Small intestine (tissue), 7 donors: ENCODE data around the gene RALA. TPM values are rescaled to one million over a fixed set of nuclear protein-coding genes. Genes with fewer than 3 reads are reported as not detected.

ENCODE experiments used
- DNase-seq, 2 donors: peaks; one replicate each; pipeline versions ENCODE4 v3.0.0 to v3.0.0-alpha.2; 2013
- FAIRE-seq: peaks from 2 replicates; lab custom pipeline; 2012; peaks lifted over from hg19 to GRCh38; lab: Jason Lieb, UNC
- H3K27ac ChIP-seq, 3 donors: one replicate each; pipeline ENCODE4 v1.5.1; 2013; ENCODE audit warnings: low read length in 2 of 3, mild to moderate bottlenecking in 2 of 3, control low read depth in 1 of 3, inconsistent platforms in 1 of 3, low read depth in 1 of 3, moderate library complexity in 1 of 3
- H3K27me3 ChIP-seq, 3 donors: one replicate each; pipeline ENCODE4 v1.6.1; 2013; ENCODE audit warnings: low read length in 3 of 3, inconsistent platforms in 1 of 3; ENCODE audit not compliant: control insufficient read depth in 3 of 3, insufficient read depth in 3 of 3
- H3K36me3 ChIP-seq, 3 donors: one replicate each; pipeline ENCODE4 v1.6.1; 2013; ENCODE audit warnings: low read length in 3 of 3, inconsistent platforms in 1 of 3, low read depth in 1 of 3, mild to moderate bottlenecking in 1 of 3, moderate library complexity in 1 of 3; ENCODE audit not compliant: control insufficient read depth in 3 of 3, insufficient read depth in 2 of 3
- H3K4me1 ChIP-seq, 3 donors: one replicate each; pipeline ENCODE4 v1.6.1; 2013; ENCODE audit warnings: low read length in 2 of 3, inconsistent platforms in 1 of 3, low read depth in 1 of 3, mild to moderate bottlenecking in 1 of 3, moderate library complexity in 1 of 3; ENCODE audit not compliant: control insufficient read depth in 3 of 3, insufficient read depth in 2 of 3
- H3K4me3 ChIP-seq, 3 donors: one replicate each; pipeline ENCODE4 v1.5.1; 2013; ENCODE audit warnings: low read length in 3 of 3, control low read depth in 1 of 3, inconsistent platforms in 1 of 3, low read depth in 1 of 3, mild to moderate bottlenecking in 1 of 3, moderate library complexity in 1 of 3
- H3K9me3 ChIP-seq, 2 donors: one replicate each; pipeline ENCODE4 v1.6.1; 2013; ENCODE audit warnings: low read depth in 1 of 2, low read length in 1 of 2; ENCODE audit not compliant: control insufficient read depth in 2 of 2, insufficient read depth in 1 of 2
- WGBS, 3 donors: extraction: QIAGEN DNeasy Blood & Tissue Kit; methylation state at CpG; one replicate each; pipeline ENCODE4 v1.1.7; 2013; 5-methylcytosine and 5-hydroxymethylcytosine counted together
- polyA plus RNA-seq, 4 donors: library from polyadenylated mRNA; stranded (reverse) in 3 of 4; unstranded in 1 of 4; fragments of 200-250 nt in 3 of 4; fragments of 120-200 nt in 1 of 4; gene quantifications; one replicate each; pipeline versions ENCODE4 v1.2.1 to v1.2.3, GENCODE V29; 2013
- donor health status: healthy with polysubstance abuse.
- donor health status: control.
- donor health status: control.
- donor health status: Bipolar disorder and iron deficiency.
- donor health status: healthy.

RALA gene
- polyA plus RNA-seq, 4 donors = 37.3 to 57.7 (median 49.7) TPM

DNA sequence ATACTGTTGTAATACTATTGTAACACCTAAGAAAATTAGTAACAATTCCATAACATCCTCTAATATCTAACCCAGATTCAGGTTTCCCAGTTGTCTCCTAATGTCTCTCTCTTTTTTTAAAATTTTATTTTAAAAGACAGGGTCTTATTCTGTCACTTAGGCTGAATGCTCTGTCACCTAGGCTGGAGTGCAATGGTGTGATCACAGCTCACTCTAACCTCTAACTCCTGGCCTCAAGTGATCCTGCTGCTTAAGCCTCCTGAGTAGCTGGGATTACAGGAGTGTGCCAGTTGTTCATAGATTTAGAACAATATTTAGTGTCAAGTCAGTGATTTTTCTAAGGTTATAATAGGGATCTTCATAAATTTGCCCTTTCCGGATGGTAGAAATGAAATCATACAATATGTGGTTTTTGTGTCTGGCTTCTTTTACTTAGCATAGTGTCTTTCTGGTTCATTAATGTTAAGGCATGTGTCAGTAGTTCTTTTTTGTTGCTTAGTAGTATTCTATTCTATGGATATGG is 14.7 kb downstream of the RALA start:
- DNase-seq (no peak), FAIRE-seq (no peak)
- Histone ChIP-seq H3K9me3 (no peaks in the 10 kb centered on the region), H3K4me1 (peaks cover 8 to 15% (median 9%) of the 10 kb centered on the region in 3 donors), H3K27ac (no peak overlapping the region), H3K27me3 (no peaks in the 10 kb centered on the region), H3K4me3 (no peak overlapping the region), H3K36me3 (peaks cover 0 to 13% (median 3%) of the 10 kb centered on the region in 3 donors)
- 95 to 100% (median 97%) methylated on average over 1 of the region's 1 CpG for WGBS, 3 donors

DNA sequence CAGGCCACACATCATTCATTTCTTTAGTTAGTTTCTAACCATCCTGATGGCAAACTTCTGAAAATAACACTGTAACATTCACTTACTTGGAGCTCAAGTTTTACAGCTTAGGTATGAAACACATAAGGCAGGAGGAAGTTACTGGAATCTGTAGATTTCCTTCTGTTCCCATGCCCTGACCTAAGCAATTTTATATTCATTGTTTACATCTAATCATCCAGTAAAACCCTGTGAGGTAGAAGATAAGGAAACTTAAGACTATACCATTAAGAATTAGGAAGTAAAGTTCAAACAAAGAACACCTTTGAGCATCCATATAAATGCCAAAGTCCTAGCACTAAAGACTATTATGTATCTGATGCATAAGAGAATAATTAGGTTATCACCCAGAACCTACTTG is 19.5 kb downstream of the RALA start:
- Histone ChIP-seq H3K36me3 (peaks cover 0 to 5% (median 3%) of the 10 kb centered on the region in 3 donors), H3K4me1 (peaks cover 7 to 12% (median 8%) of the 10 kb centered on the region in 3 donors), H3K27ac (no peak overlapping the region), H3K4me3 (no peak overlapping the region), H3K27me3 (no peaks in the 10 kb centered on the region), H3K9me3 (no peaks in the 10 kb centered on the region)
- DNase-seq = peak; percentile 49 to 80
- no peak for FAIRE-seq

DNA sequence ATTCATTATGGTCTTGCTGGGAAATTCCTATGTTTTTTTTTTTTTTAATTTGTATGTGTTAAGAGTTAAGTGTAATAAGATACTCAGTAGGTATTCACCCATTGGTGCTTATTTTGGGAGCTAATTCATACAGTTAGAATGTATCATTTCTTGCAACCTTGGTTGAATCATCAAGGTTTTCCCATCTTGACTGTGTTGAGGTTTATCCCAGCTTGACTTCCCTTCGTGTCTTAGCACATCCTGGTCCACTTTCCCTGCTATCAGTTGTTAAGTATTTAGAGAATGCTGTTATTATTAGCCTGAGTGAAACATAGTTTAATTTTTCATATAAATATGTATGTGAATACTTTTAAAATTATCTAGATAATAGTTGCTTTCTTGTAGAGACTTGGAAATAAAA is 20.8 kb downstream of the RALA start:
- FAIRE-seq (no peak), DNase-seq (no peak)
- peaks cover 7 to 12% (median 8%) of the 10 kb centered on the region in 3 donors for H3K4me1 ChIP-seq

DNA sequence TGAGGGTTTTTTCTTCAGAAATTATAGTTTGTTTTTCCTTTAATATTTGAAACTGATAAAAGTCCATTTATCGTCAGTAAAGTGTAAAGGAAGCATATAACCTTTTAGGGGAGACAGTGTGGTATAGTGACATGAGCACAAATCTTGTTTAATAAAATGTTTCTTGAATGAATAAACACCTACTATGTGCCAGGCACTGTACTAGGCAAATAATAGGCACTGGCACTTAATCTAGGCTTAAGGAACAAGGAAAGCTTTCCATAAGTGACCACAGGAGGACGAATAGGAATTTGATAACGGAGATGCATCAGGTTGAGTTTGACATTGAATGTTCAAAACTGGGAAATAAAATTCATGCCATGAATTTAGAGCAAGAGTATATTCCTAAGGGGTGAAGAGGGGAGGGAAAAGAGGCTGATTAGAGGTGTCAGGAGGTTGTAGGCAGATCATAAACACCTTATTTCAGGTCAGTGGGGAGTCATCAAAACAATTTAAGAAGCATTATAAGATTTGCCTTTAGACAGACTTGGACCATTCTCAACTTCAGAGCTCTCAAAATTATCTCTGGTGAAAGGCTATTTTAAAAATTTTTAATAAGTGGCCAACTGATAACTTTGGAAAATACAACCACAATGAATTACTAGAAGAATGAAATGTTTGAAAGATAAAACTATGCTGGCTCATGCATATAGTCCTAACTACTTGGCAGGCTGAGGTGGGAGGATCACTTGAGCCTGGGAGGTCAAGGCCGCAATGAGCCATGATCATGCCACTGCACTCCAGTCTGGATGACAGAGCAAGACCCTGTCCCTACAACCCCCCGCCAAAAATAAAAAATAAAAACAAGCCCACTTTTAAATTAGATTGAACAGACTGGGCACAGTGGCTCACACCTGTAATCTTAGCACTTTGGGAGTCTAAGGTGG is 22.4 kb downstream of the RALA start:
- no peak overlapping the region for H3K4me3 ChIP-seq
- FAIRE-seq (no peak), DNase-seq (no peak)
- no peaks in the 10 kb centered on the region for H3K27me3 ChIP-seq
- no peak overlapping the region for H3K27ac ChIP-seq
- peaks cover 0 to 3% (median 2%) of the 10 kb centered on the region in 3 donors for H3K36me3 ChIP-seq
- H3K9me3 ChIP-seq = no peaks in the 10 kb centered on the region
- 92 to 97% (median 95%) methylated on average over 5 of the region's 5 CpGs for WGBS, 3 donors
- H3K4me1 ChIP-seq = peaks cover 8 to 13% (median 11%) of the 10 kb centered on the region in 3 donors

More for the DNA sequence above, 20.8 kb downstream of the RALA start:
- H3K9me3 ChIP-seq = no peaks in the 10 kb centered on the region
- WGBS, 3 donors = 70 to 78% (median 71%) methylated on average over 1 of the region's 1 CpG
- peaks cover 0 to 3% (median 2%) of the 10 kb centered on the region in 3 donors for H3K36me3 ChIP-seq
- H3K27ac ChIP-seq = no peak overlapping the region
- no peaks in the 10 kb centered on the region for H3K27me3 ChIP-seq
- H3K4me3 ChIP-seq = no peak overlapping the region

GRCh38 chr7:39647816-39648215 is 24.4 kb downstream of the RALA start:
- Histone ChIP-seq H3K4me1 (peaks cover under 1 to 17% (median 12%) of the 10 kb centered on the region in 3 donors), H3K27me3 (no peaks in the 10 kb centered on the region), H3K9me3 (no peaks in the 10 kb centered on the region), H3K27ac (no peak overlapping the region), H3K36me3 (peaks cover 0 to 3% (median 0%) of the 10 kb centered on the region in 3 donors), H3K4me3 (no peak overlapping the region)
- DNase-seq (no peak), FAIRE-seq (no peak)

GRCh38 chr7:39650676-39651075 is 27.3 kb downstream of the RALA start:
- Histone ChIP-seq H3K4me1 (peaks cover 0 to 17% (median 8%) of the 10 kb centered on the region in 3 donors), H3K4me3 (no peak overlapping the region), H3K27ac (no peak overlapping the region), H3K36me3 (peaks cover 0 to 5% (median 0%) of the 10 kb centered on the region in 3 donors), H3K27me3 (no peaks in the 10 kb centered on the region), H3K9me3 (peaks cover 0 to 5% of the 10 kb centered on the region in 2 donors)
- no peak for FAIRE-seq
- peak in 1 of 2 donors; percentile 19 for DNase-seq
- WGBS, 3 donors = 81 to 87% (median 85%) methylated on average over 4 of the region's 4 CpGs

GRCh38 chr7:39651265-39651664 is 27.9 kb downstream of the RALA start:
- Histone ChIP-seq H3K4me3 (no peak overlapping the region), H3K4me1 (peaks cover 0 to 17% (median 8%) of the 10 kb centered on the region in 3 donors), H3K27me3 (no peaks in the 10 kb centered on the region), H3K9me3 (peaks cover 0 to 5% of the 10 kb centered on the region in 2 donors), H3K36me3 (peaks cover 0 to 5% (median 0%) of the 10 kb centered on the region in 3 donors), H3K27ac (no peak overlapping the region)
- DNase-seq (no peak), FAIRE-seq (no peak)
- WGBS, 3 donors = 75 to 92% (median 90%) methylated on average over 3 of the region's 3 CpGs

DNA sequence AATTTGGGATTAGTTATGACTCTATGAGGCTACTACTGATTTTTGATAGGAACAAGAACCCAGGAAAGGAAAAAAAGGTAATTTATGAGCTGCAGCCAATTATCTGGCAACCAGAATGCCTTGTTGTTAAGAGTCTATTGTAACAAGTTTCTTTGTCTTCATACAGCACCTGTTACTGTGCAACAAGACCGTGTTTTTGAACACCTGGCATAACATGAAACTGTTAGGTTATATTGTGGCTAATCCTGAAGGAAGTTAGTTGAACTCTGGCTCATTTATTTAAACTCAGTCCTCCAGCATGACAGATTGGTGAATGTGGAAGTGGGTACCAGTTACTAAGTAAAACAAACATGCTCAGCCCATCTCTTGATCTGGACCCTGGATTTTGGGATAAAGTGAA is 33.0 kb downstream of the RALA start:
- Histone ChIP-seq H3K9me3 (peaks cover 0 to 12% of the 10 kb centered on the region in 2 donors), H3K4me3 (no peak overlapping the region), H3K27ac (no peak overlapping the region), H3K36me3 (peaks cover 0 to 8% (median 3%) of the 10 kb centered on the region in 3 donors), H3K27me3 (no peaks in the 10 kb centered on the region), H3K4me1 (peaks cover 0 to 10% (median 3%) of the 10 kb centered on the region in 3 donors)
- WGBS, 3 donors = 14 to 37% (median 31%) methylated on average over 1 of the region's 1 CpG
- no peak for FAIRE-seq
- DNase-seq = no peak
